PC-3 (cell line): Measurements from ENCODE around the gene FBLIM1.

Experiments used
- CTCF ChIP-seq: fragments of 300-600 bp; sonication (generic); conservative IDR thresholded peaks from 2 replicates; pipeline ENCODE4 v1.5.1; 2017; ENCODE audit warnings: antibody characterized with exemption, low read depth, mild to moderate bottlenecking, low read length
- EZH2 ChIP-seq: fragments of 300-600 bp; sonication (generic); IDR thresholded peaks from one replicate; pipeline ENCODE4 v1.6.1; 2017; ENCODE audit warnings: antibody characterized with exemption, mild to moderate bottlenecking, low read length; ENCODE audit not compliant: unreplicated experiment

- TF ChIP-seq CTCF, result no peak
- no peak for TF ChIP-seq EZH2
Measured at GRCh38 chr1:15730936-15731335, 27.7 kb upstream of the FBLIM1 start.
